Raji (cell line): ENCODE measurements around the gene TEKT4.

Experiments used
- POLR2A ChIP-seq: IDR thresholded peaks from 2 replicates; pipeline ENCODE4 v1.6.1; 2011; ENCODE audit warnings: low read depth, low read length, control low read depth; ENCODE audit not compliant: insufficient read depth

TEKT4 gene

DNA sequence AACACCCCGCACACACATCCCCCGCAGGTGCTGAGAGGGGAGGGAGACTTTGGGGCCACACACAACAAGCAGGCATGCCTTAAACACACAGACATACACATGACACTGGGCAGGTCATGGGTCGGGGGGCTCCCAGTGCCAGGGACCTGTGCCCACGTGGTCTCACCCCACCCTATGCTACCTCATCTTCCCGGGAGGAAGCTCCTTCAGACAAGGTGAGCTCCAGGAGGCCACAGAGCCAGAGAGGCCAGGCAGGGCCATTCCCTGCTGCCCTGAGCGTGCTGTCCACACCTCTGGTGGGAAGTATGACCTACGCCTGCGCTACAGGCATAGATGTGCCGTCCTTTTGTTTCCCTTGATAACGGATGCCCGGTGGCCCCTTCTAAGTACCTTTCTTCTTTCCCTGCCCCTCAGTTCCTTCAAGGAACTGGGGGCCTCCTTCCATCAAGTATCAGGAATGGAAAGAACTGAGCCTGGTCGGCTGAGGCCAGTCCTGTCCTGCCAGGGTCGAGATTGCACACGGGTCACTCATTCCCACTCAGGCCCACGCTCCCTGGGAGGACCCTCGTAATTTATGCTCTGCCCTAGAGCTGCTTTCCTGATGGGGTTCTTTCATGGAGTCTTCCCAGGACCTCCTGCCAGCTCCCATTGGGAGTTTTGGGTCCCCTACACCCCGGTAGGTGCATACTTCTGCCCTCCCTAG, 4.7 kb downstream of the TEKT4 start:
- TF ChIP-seq POLR2A = no peak

DNA sequence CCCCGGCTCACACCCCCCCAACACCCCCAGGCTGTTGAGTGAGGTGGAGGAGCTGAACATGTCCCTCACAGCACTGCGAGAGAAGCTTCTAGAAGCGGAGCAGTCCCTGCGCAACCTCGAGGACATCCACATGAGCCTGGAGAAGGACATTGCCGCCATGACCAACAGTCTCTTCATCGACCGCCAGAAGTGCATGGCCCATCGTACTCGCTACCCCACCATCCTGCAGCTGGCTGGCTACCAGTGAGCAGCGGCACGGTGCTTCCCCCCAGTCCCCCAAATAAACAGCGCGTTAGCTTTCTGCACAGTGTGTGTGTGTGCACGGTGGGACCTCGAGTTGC, 5.3 kb downstream of the TEKT4 start:
- TF ChIP-seq POLR2A = no peak

DNA sequence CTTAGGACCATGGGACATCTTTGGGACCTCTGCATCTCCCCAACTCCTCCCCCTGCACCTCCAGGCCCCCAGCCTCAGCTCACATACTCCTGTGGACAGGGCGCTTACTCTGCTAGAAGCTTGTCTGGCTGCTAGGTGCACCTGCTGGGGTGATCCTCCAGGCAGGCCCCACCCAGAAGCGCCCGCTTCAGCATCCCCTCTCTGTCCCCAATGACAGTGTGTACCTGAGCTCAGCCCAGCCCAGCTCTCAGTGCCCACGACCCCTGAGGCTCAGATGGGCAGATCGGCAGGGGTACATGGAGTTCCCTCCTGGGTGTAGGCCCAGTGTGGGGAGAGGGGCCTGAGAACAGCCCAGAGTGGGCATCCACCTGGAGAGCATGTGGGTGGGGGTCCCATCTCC, 5.9 kb downstream of the TEKT4 start:
- no peak for TF ChIP-seq POLR2A

DNA sequence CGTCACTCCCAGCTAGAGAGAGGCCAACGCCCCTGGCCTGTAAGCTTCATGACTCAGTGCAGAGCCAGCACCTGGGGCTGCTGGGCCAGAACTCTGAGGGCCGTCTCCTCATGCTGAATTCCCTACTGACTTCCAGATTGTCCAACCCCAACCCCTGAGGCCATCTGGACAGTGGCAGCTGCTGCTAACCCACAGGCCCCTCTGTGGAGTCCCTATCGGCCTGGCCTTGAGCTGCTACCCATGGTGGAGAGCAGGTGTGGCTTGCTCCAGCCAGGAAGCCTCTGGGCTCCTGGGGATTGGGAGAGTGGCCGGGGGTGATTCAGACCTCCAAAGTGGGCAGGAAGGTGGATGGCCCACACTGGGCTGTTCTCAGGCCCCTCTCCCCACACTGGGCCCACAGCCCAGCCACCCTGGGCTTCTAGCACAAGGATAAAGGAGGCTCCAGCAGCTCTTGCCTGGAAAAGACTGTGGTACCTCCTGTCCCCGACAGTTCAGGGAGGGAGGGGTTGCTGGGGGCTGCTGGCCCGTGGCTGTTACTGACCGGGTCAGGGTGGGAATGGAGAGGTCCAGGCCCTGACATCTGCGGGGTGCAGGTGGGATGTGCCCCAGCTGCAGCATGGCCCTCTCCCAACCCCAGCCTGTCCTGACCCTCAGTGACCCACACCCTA, 8.2 kb downstream of the TEKT4 start:
- no peak for TF ChIP-seq POLR2A

DNA sequence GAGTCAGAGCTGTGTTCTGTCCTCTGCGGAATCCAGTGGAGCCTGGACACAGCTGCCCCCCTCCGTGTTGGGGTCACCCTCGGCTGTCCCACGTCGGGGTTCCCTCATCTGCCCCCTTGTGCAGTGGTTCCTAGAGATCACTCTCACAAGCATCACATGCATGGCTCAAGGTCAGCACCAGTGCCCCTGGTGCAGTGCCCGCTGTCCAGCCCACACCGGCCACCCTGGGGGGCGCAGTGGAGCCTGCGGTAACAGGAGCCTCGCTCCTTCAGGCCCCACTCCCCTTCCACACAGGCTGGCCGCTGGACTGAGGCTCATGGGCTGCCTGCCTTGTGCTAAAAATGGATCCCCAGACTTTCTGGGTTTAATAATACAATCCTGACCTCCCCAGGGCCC, 8.8 kb downstream of the TEKT4 start:
- no peak for TF ChIP-seq POLR2A

DNA sequence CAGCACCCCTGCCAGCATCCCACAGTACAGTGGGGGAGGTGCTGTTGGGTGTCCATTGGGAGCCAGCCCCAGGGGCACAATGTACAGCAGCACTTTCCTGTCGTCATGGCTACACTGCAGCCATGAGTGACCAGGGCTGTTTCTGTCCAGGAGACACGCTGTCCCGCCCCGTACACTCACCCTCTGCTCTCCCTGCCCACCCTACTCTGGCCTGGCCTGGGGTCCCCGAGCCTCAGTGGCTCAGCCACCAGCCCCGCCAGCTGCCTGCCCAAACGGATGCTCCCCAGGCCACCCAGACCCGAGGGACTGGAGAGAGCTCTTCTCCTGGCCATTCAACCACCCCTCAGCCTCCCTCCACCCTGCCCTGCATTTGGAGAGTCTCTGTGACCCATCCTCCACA, 9.3 kb downstream of the TEKT4 start:
- no peak for TF ChIP-seq POLR2A

DNA sequence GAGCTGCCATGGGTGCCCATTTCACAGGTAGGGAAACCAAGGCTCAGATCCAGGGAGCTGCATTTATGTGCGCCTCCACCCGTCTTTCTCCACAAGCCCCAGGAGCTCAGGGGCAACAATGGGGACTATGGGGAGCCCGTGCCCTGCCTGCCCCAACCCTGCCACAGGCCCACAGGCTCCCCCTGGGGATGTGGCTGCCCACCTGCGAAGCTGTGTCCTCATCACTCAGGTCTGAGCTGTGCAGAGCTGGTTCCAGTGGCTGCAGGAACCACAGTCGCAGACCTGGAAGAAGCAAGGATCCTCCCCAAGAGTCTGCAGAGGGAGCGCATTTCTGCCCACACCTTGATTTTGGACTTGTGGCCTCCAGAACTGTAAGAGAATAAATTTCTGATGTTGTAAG, 9.8 kb downstream of the TEKT4 start:
- TF ChIP-seq POLR2A = no peak

DNA sequence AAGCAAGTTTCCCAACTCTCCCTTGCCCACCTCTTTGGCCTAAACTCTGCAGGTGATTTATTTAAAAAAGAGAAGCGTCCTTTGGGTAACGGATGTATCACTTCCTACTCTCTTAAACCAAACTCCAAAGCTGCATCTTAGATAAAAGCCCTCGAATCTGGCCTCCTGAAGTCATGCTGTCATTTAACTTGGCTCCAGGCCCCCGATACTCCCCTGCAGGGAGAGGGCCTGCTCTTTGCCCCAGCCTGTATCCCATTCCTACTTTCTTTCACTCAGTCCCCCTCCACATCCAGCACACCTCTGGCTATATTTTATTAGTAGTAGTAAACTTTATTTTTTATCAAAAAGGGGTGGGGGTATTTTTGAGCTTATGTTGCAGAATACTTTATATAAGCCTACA, 19.0 kb downstream of the TEKT4 start:
- no peak for TF ChIP-seq POLR2A

DNA sequence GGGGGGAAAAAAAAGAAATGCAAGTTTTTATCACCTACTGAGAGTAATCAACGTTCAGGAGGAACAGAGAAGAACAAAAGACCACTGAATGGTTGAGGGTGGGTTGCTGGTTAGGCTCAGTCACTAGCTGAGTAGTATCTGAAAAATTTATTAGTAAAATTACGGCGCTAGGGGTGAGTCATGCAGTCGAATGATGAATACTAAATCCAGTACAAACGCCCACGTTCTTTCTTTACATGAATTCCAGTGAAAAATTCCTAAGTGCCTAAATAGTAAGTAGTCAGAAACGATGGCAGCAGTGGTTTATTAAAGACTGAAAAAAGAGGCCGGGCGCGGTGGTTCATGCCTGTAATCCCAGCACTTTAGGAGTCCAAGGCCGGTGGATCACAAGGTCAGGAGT, 52.0 kb downstream of the TEKT4 start:
- TF ChIP-seq POLR2A = no peak
